GM18520 (cell line): ENCODE data around the gene GPR85.
"Not testable (repeated sequence)": the region's sequence is repeated elsewhere in the genome, so short reads cannot be mapped to it uniquely, and the experiment has no call there.

ENCODE experiments used
- ATAC-seq: cut with Tn5 transposase; IDR thresholded peaks from one replicate; pipeline ENCODE4 v1.9.1; 2021; ENCODE audit not compliant: unreplicated experiment

GPR85 gene, protein sequence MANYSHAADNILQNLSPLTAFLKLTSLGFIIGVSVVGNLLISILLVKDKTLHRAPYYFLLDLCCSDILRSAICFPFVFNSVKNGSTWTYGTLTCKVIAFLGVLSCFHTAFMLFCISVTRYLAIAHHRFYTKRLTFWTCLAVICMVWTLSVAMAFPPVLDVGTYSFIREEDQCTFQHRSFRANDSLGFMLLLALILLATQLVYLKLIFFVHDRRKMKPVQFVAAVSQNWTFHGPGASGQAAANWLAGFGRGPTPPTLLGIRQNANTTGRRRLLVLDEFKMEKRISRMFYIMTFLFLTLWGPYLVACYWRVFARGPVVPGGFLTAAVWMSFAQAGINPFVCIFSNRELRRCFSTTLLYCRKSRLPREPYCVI

GRCh38 chr7:113086431-113086888, at the start of gene GPR85:
Gene GPR85, minus strand, starts transcription at chr7:113086827. Its CDS starts 2,106 bp downstream, at chr7:113084721.
- no peak for ATAC-seq

- ATAC-seq = no peak
Observed at GRCh38 chr7:113134025-113134424, 47.4 kb upstream of the GPR85 start.

GRCh38 chr7:113131367-113131766, 44.7 kb upstream of the GPR85 start:
- no peak for ATAC-seq

DNA sequence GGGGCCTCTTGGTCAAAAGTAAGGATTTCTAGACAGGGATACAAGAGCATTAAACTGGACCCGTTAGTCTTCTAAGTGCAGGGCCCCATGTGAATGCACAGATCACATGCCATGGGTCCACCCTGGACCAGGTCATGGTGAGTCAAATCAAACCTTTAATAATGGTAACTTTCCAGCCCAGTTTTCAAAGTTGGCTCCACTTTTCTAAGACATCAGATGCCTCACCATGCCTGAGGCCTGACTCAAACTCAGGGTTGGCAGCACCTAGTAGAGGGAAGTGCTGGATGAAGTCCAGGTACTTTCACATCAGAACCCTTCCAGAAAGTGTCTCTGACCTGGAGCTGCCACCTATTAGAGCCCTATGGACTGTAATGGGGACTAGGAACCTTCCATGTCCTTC, 41.4 kb upstream of the GPR85 start:
- no peak for ATAC-seq

- ATAC-seq = no peak
Observed at GRCh38 chr7:113125728-113126127, 39.1 kb upstream of the GPR85 start.

GRCh38 chr7:113122744-113123143, 36.1 kb upstream of the GPR85 start:
- no peak for ATAC-seq

GRCh38 chr7:113120647-113121046, 34.0 kb upstream of the GPR85 start:
- ATAC-seq = no peak

DNA sequence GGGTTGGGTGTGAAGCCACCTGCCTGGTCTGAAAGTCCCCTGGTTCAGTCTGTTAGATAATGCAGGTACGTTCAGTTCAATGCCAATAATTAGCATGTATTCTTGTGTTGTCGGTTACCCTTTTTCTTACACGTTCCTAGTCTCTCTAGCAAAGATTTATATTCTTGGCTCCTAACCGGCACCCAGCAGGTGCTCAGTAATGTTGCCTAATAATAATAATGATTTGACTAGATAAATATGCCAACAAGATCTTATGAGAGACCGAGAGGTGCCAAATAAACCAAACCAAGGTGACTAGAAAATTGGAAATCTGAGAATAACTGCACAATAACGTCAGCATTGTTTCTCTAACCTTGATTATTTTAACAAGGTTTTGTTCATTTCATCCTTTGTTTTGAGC, 32.8 kb upstream of the GPR85 start:
- no peak for ATAC-seq

DNA sequence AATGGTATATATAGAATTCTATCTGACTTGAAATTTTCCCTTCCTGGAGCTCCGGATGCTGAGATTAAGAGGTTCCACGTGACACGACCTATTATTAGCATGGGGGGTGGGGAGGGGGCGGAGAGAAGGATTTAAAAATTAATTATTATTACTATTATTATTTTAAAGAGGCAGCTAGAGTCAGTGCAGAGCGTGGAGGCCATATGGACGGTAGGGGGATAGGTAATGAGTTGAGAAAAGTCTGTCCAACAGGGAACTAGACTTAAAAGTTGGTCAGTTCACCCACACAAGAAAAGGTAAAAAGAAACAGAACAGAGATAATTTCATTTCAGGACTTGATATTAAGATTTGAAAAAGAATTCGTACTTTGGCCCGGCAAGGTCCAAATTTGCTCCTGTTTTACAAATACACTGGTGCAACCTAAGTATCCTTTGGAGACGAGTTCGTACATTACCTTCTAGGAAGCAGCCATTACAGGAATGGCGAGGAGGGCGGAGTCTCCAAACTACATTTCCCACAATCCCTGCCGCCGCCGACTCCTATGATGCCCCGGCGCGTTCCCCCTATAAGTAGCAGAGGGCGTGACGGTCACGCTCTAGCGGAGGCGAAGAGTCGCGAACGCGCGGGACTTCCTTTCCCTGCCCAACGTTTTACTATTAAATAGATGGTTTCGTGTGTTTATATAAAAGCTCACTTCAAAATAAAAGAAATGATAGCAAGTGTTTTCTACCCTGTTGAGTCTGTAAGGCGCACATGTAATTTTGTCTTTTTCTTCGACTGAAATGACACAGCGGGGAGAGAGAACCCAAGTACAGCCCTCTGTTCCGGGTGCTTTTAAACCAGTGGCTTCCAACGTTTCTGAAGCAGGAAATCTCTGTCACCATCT, 31.7 kb upstream of the GPR85 start, which contains the start of gene SMIM30:
Gene SMIM30 (minus strand): TSS at position 481 of the 886 bp plus-strand sequence. CDS start 976 bp downstream, outside the sequence.
- peak; percentile 97 for ATAC-seq

GRCh38 chr7:113117374-113117774, 30.7 kb upstream of the GPR85 start:
- not testable (repeated sequence) for ATAC-seq

- no peak for ATAC-seq
Observed at GRCh38 chr7:113113912-113114311, 27.3 kb upstream of the GPR85 start.

GRCh38 chr7:113109718-113110117, 23.1 kb upstream of the GPR85 start:
- ATAC-seq = no peak

DNA sequence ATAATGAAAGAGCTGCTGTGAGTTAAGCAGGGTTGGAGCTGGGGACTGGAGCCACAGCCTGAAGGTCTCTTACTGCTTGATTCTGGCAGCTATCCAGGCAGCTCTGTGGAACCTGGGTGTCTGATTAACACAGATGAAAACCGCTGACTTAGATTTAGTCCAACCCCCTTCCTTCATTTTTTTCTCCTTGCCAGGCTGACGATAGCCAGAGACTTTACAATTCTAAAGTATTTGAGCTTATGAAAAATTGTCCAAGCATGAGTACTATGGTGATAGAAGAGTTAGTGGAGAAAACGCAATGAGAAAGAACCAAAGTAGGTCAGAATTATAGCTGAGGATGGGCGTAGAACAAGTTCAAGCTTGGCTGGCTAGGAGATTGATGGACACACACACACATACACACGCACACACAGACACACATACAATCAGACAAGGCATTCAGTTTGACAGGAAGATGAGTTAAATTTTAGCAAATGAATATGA, 13.5 kb upstream of the GPR85 start:
- ATAC-seq = no peak

- no peak for ATAC-seq
Observed at GRCh38 chr7:113099284-113099919, 12.8 kb upstream of the GPR85 start.

- ATAC-seq = no peak
Observed at GRCh38 chr7:113094517-113095249, 8.1 kb upstream of the GPR85 start.

DNA sequence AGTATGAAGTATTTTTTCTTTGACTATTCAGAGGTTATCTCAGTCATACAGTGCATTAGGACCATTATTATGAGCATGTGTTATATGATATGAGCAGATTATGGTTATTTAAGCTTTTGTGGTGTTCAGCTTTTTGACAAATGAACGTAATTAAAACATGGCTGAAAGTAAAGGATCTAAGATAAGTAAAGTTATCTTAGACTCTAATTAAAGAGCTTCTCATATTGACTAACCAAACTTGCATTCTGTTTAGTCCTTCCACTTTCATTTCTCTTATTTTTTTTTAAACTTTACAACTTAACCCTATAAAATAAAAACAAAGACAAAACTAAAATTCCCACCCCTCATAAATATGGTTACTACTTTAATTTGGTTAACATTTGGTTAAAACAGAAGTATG, 6.9 kb upstream of the GPR85 start:
- ATAC-seq = no peak

- no peak for ATAC-seq
Observed at GRCh38 chr7:113092762-113093161, 6.1 kb upstream of the GPR85 start.

- no peak for ATAC-seq
Observed at GRCh38 chr7:113087071-113087998, 708 bp upstream of the GPR85 start.

- ATAC-seq = no peak
Observed at GRCh38 chr7:113085781-113086390, 741 bp downstream of the GPR85 start.
